Measurements from ENCODE around the gene WHRN. TPM values are rescaled to one million over a fixed set of nuclear protein-coding genes. Genes with fewer than 3 reads are reported as not detected.
A peak's percentile ranks its signal among the peaks of the same experiment; 100 is the strongest.

Gene WHRN
- total and polyA plus RNA-seq, 2 of the 13 experiments (the other 11 are each of a cell fraction or from before 2014, with no cell fraction given), result 2.3 to 5.3 TPM

DNA sequence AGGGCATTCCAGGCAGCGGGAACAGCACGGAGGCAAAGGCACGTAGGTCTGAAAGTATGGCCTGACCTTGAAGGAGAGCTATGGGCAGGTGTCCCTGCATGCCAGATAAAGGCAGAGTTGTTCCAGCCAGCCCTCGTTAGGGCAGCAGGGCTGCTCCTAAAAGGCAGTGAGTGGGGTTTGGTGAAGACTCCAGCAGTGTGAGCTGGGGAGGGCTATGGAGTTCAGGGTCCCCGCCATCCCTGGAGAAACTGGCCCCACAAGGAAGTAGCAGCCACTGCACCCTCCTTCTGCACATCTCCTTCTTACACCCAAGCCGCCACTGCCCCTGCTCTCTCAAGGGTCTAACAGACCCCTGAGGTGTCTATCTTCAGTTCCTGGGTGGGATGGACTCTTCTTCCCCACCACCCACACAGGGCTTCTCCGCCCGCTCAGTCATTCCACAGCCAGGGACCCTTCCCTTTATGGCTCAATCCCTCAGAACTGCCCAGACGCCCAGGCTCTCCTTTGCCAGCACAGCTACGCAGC, 118.8 kb downstream of the WHRN start:
- WGBS (ENCODE audit: low lambda C conversion rate), result 39% methylated on average over 10 of the region's 10 CpGs
- H3K4me1 ChIP-seq (ENCODE audit: insufficient read depth, low read length), result peaks cover 47% of the 10 kb centered on the region
- CTCF ChIA-PET (ENCODE audit: low intra/inter-chr PET ratio, low total read pairs), result no interaction called here

More for the DNA sequence above, 118.8 kb downstream of the WHRN start:
- POLR2A ChIA-PET, result interaction anchor here (3.4 kb wide), 1 partner anchor 11 kb away, joined by 24 read pairs; no protein-coding TSS in a partner anchor
- no peak for FAIRE-seq
- no peak for DNase-seq (ENCODE audit: low spot score)
- H3K4me2 ChIP-seq (ENCODE audit: low read depth, low read length), result peak overlapping the region; percentile 89
- BruUV-seq (replicated peaks), result no TSS peak
- H3K36me3 ChIP-seq (replicated peaks in 1 of 2; ENCODE audit: control insufficient read depth in 1 of 2, insufficient read depth in 2 of 2, low read length in 2 of 2), result no peaks in the 10 kb centered on the region
- peak overlapping the region; percentile 59 to 68 (median 60); a peak in 4 of 6 replicates for H3K4me3 ChIP-seq (replicated peaks in 1 of 3; ENCODE audit: insufficient read depth in 1 of 3, low read depth in 2 of 3, low read length in 3 of 3)
- ATAC-seq, result peak; percentile 12
- H2AFZ ChIP-seq (ENCODE audit: low read length), result no peak overlapping the region
- in situ Hi-C loops (cut with HindIII; ENCODE audit: extremely low pct_ligation_motif_present, low pct_unique_long_range_greater_than_20kb) (no loop called here), intact Hi-C loops (cut with micrococcal nuclease; ENCODE audit: unreplicated experiment) (loop anchor here (5.0 kb wide), 1 partner anchor 49 kb away; no protein-coding TSS in a partner anchor)
- no peak overlapping the region for H3K9ac ChIP-seq (ENCODE audit: insufficient read depth, low read depth, low read length)
- TF ChIP-seq, protein P1, sequence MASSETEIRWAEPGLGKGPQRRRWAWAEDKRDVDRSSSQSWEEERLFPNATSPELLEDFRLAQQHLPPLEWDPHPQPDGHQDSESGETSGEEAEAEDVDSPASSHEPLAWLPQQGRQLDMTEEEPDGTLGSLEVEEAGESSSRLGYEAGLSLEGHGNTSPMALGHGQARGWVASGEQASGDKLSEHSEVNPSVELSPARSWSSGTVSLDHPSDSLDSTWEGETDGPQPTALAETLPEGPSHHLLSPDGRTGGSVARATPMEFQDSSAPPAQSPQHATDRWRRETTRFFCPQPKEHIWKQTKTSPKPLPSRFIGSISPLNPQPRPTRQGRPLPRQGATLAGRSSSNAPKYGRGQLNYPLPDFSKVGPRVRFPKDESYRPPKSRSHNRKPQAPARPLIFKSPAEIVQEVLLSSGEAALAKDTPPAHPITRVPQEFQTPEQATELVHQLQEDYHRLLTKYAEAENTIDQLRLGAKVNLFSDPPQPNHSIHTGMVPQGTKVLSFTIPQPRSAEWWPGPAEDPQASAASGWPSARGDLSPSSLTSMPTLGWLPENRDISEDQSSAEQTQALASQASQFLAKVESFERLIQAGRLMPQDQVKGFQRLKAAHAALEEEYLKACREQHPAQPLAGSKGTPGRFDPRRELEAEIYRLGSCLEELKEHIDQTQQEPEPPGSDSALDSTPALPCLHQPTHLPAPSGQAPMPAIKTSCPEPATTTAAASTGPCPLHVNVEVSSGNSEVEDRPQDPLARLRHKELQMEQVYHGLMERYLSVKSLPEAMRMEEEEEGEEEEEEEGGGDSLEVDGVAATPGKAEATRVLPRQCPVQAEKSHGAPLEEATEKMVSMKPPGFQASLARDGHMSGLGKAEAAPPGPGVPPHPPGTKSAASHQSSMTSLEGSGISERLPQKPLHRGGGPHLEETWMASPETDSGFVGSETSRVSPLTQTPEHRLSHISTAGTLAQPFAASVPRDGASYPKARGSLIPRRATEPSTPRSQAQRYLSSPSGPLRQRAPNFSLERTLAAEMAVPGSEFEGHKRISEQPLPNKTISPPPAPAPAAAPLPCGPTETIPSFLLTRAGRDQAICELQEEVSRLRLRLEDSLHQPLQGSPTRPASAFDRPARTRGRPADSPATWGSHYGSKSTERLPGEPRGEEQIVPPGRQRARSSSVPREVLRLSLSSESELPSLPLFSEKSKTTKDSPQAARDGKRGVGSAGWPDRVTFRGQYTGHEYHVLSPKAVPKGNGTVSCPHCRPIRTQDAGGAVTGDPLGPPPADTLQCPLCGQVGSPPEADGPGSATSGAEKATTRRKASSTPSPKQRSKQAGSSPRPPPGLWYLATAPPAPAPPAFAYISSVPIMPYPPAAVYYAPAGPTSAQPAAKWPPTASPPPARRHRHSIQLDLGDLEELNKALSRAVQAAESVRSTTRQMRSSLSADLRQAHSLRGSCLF (CRISPR knock-in tag; IDR thresholded peaks at IDR 0.05; ENCODE audit: borderline replicate concordance), result no peak
- TF ChIP-seq ZNF75D (CRISPR knock-in tag; IDR thresholded peaks at IDR 0.05; ENCODE audit: borderline replicate concordance) (0 out of 2 replicates have a peak, but pooled peaks have one; percentile 37), ZNF569 (CRISPR knock-in tag; IDR thresholded peaks at IDR 0.05; ENCODE audit: borderline replicate concordance) (no peak)
- no peaks in the 10 kb centered on the region for H3K79me2 ChIP-seq (ENCODE audit: insufficient read depth, low read length)
- 0 out of 2 replicates have a peak, but pooled peaks cover 5% of the 10 kb centered on the region for H4K20me1 ChIP-seq (ENCODE audit: insufficient read depth, low read length)
- H3K27me3 ChIP-seq (ENCODE audit: control insufficient read depth in 1 of 2, insufficient read depth in 2 of 2, low read length in 2 of 2), result no peaks in the 10 kb centered on the region
- no peak overlapping the region for H3K27ac ChIP-seq (ENCODE audit: extremely low read length, insufficient read depth, low read length)
- H3K9me3 ChIP-seq (ENCODE audit: low read length), result no peaks in the 10 kb centered on the region

Data from HepG2 (cell line).